Natural killer cell treated with Interleukin-12 subunit alpha and Interleukin-12 subunit beta and Interleukin-15 and Interleukin-18, amount 100 ng/mL, for 72 hours (primary cell): ENCODE results near the gene METTL16. TPM values are rescaled to one million over a fixed set of nuclear protein-coding genes. Genes with fewer than 3 reads are reported as not detected.
"Not testable (repeated sequence)": the region's sequence is repeated elsewhere in the genome, so short reads cannot be mapped to it uniquely, and the experiment has no call there.

Source experiments
- ATAC-seq, 2 donors: fragments of 150-1000 bp; cut with Tn5 transposase in 1 of 2; sonication (Bioruptor Pico), chemical (Tn5 transposase) in 1 of 2; 2 replicates each; pipeline ENCODE4 v1.10.0; 2021
- DNase-seq: peaks from one replicate; pipeline ENCODE4 v3.0.0; 2022; ENCODE audit warnings: low spot score
- H3K27ac Mint-ChIP-seq, 2 donors: 1 replicate in 1 of 2; 2 replicates in 1 of 2; pipeline ENCODE4 v1.8.0; 2022; ENCODE audit warnings: mixed read lengths in 2 of 2, mild to moderate bottlenecking in 1 of 2, moderate library complexity in 1 of 2
- H3K27me3 Mint-ChIP-seq, 2 donors: 1 replicate in 1 of 2; 2 replicates in 1 of 2; pipeline ENCODE4 v1.8.0; 2022; ENCODE audit warnings: mixed read lengths in 2 of 2
- H3K36me3 Mint-ChIP-seq: one replicate; pipeline ENCODE4 v1.8.0; 2022; ENCODE audit warnings: mixed read lengths
- H3K4me1 Mint-ChIP-seq, 2 donors: 1 replicate in 1 of 2; 2 replicates in 1 of 2; pipeline ENCODE4 v1.8.0; 2022; ENCODE audit warnings: low read depth in 2 of 2, mixed read lengths in 2 of 2, mild to moderate bottlenecking in 1 of 2
- H3K4me3 Mint-ChIP-seq: one replicate; pipeline ENCODE4 v1.8.0; 2022; ENCODE audit warnings: mixed read lengths
- H3K9me3 Mint-ChIP-seq: 2 replicates; pipeline ENCODE4 v1.8.0; 2022; ENCODE audit warnings: mixed read lengths
- total RNA-seq, 2 donors: library from RNA; stranded (reverse); gene quantifications; one replicate each; pipeline ENCODE4 v1.2.3, GENCODE V29; 2022

METTL16 gene
- total RNA-seq, 2 donors from 2014 or later = 29.7 to 53.8 TPM

- ATAC-seq = not testable (repeated sequence)
These were observed 10.2 kb upstream of the METTL16 start for GRCh38 chr17:2521775-2522410.

GRCh38 chr17:2521257-2521656 lies 9.6 kb upstream of the METTL16 start:
- Mint-ChIP-seq H3K27ac (no peak overlapping the region), H3K4me1 (no peaks in the 10 kb centered on the region), H3K4me3 (no peak overlapping the region), H3K9me3 (no peaks in the 10 kb centered on the region), H3K36me3 (no peaks in the 10 kb centered on the region), H3K27me3 (peaks cover 0 to 2% of the 10 kb centered on the region in 2 donors)
- DNase-seq (no peak), ATAC-seq (no peak)

More at GRCh38 chr17:2521775-2522410, 10.2 kb upstream of the METTL16 start:
- H3K27me3 Mint-ChIP-seq, H3K9me3 Mint-ChIP-seq, H3K27ac Mint-ChIP-seq, H3K4me3 Mint-ChIP-seq, DNase-seq, H3K36me3 Mint-ChIP-seq, H3K4me1 Mint-ChIP-seq: not testable (repeated sequence)

GRCh38 chr17:2517539-2517938 lies 5.9 kb upstream of the METTL16 start:
- DNase-seq (no peak), ATAC-seq (no peak)
- H3K4me3 Mint-ChIP-seq = no peak overlapping the region
- no peaks in the 10 kb centered on the region for H3K9me3 Mint-ChIP-seq
- peaks cover 0 to 2% of the 10 kb centered on the region in 2 donors for H3K27me3 Mint-ChIP-seq
- H3K4me1 Mint-ChIP-seq = no peaks in the 10 kb centered on the region
- H3K36me3 Mint-ChIP-seq = no peaks in the 10 kb centered on the region
- no peak overlapping the region for H3K27ac Mint-ChIP-seq

- H3K4me3 Mint-ChIP-seq = no peak overlapping the region
- DNase-seq = no peak
- H3K36me3 Mint-ChIP-seq = peaks cover 10% of the 10 kb centered on the region
- no peaks in the 10 kb centered on the region for H3K9me3 Mint-ChIP-seq
- ATAC-seq = no peak
- no peak overlapping the region for H3K27ac Mint-ChIP-seq
- H3K4me1 Mint-ChIP-seq = peaks cover 9 to 11% of the 10 kb centered on the region in 2 donors
- no peaks in the 10 kb centered on the region for H3K27me3 Mint-ChIP-seq
These were observed 588 bp downstream of the METTL16 start for GRCh38 chr17:2511138-2511461.

GRCh38 chr17:2510559-2510958 lies 1.1 kb downstream of the METTL16 start:
- Mint-ChIP-seq H3K4me3 (no peak overlapping the region), H3K4me1 (peaks cover 14 to 16% of the 10 kb centered on the region in 2 donors), H3K9me3 (no peaks in the 10 kb centered on the region), H3K27ac (no peak overlapping the region), H3K36me3 (peaks cover 10% of the 10 kb centered on the region), H3K27me3 (no peaks in the 10 kb centered on the region)
- ATAC-seq = no peak
- no peak for DNase-seq

DNA sequence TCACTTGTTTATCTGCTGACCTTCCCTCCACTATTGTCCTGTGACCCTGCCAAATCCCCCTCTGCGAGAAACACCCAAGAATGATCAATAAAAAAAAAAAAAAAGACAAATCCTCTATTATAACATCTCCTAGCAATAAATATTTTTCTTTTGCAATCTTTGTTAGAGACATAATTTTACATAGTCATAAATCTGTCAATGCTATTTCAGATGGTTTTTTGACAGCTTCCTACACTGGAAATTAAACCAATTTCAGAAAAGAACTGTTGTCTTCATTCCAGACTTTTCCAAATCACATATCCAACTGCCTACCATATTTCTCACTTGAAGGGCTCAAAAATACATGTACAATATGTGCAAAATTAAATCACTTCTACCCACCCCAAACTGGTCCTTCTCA lies 3.7 kb downstream of the METTL16 start:
- no peak for ATAC-seq
- no peak overlapping the region for H3K27ac Mint-ChIP-seq
- peaks cover 18 to 23% of the 10 kb centered on the region in 2 donors for H3K4me1 Mint-ChIP-seq
- no peak overlapping the region for H3K4me3 Mint-ChIP-seq
- peaks cover 10% of the 10 kb centered on the region for H3K36me3 Mint-ChIP-seq
- no peaks in the 10 kb centered on the region for H3K27me3 Mint-ChIP-seq
- DNase-seq = no peak
- H3K9me3 Mint-ChIP-seq = no peaks in the 10 kb centered on the region

DNA sequence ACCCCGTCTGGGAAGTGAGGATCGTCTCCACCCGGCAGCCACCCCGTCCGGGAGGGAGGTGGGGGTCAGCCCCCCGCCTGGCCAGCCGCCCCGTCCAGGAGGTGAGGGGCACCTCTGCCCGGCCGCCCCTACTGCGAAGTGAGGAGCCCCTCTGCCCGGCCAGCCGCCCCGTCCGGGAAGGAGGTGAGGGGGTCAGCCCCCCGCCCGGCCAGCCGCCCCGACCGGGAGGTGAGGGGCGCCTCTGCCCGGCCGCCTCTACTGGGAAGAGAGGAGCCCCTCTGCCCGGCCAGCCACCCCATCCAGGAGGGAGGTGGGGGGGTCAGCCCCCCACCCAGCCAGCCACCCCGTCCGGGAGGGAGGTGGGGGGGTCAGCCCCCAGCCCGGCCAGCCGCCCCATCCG lies 4.7 kb downstream of the METTL16 start:
- not testable (repeated sequence) for H3K9me3 Mint-ChIP-seq, ATAC-seq, H3K27ac Mint-ChIP-seq, DNase-seq, H3K27me3 Mint-ChIP-seq, H3K36me3 Mint-ChIP-seq, H3K4me3 Mint-ChIP-seq
- H3K4me1 Mint-ChIP-seq = peaks cover 23 to 25% of the 10 kb centered on the region in 2 donors

- Mint-ChIP-seq H3K4me1 (peaks cover 23 to 27% of the 10 kb centered on the region in 2 donors), H3K27me3 (no peaks in the 10 kb centered on the region), H3K27ac (no peak overlapping the region), H3K9me3 (no peaks in the 10 kb centered on the region), H3K36me3 (peaks cover 11% of the 10 kb centered on the region), H3K4me3 (no peak overlapping the region)
- DNase-seq = no peak
- no peak for ATAC-seq
These were observed 8.1 kb downstream of the METTL16 start for GRCh38 chr17:2503627-2504026.

GRCh38 chr17:2502871-2503580 lies 8.7 kb downstream of the METTL16 start:
- no peak for DNase-seq
- Mint-ChIP-seq H3K9me3 (no peaks in the 10 kb centered on the region), H3K4me3 (no peak overlapping the region), H3K36me3 (peaks cover 6% of the 10 kb centered on the region), H3K27ac (no peak overlapping the region), H3K4me1 (peaks cover 18 to 21% of the 10 kb centered on the region in 2 donors), H3K27me3 (no peaks in the 10 kb centered on the region)
- ATAC-seq = no peak

DNA sequence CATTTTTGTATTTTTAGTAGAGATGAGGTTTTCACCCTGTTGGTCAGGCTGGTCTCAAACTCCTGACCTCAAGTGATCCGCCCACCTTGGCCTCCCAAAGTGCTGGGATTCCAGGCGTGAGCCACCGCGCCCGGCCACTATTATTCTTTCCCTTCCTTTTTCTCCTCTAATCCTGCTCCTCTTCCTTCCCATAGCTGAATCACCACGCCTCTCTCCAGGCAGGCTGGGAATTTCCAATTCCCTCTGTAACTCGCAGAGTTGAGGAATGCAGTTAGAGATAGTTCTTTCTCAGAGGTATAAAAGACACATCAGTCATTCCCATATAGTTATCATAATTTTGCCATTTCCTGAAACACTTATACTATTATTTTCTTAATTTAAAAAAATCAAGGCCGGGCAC lies 11.2 kb downstream of the METTL16 start:
- ATAC-seq = no peak
- H3K36me3 Mint-ChIP-seq = peaks cover 6% of the 10 kb centered on the region
- no peaks in the 10 kb centered on the region for H3K27me3 Mint-ChIP-seq

GRCh38 chr17:2489286-2489685 lies 22.4 kb downstream of the METTL16 start:
- not testable (repeated sequence) for H3K27ac Mint-ChIP-seq, H3K36me3 Mint-ChIP-seq

More for the DNA sequence above, 11.2 kb downstream of the METTL16 start:
- Mint-ChIP-seq H3K4me1 (peaks cover 12 to 15% of the 10 kb centered on the region in 2 donors), H3K27ac (no peak overlapping the region), H3K4me3 (no peak overlapping the region), H3K9me3 (no peaks in the 10 kb centered on the region)
- no peak for DNase-seq

GRCh38 chr17:2487306-2487705 lies 24.4 kb downstream of the METTL16 start:
- ATAC-seq (no peak), DNase-seq (no peak)
- no peaks in the 10 kb centered on the region for H3K27me3 Mint-ChIP-seq
- H3K4me1 Mint-ChIP-seq = peaks cover 12 to 14% of the 10 kb centered on the region in 2 donors
- no peak overlapping the region for H3K27ac Mint-ChIP-seq
- H3K36me3 Mint-ChIP-seq = no peaks in the 10 kb centered on the region
- H3K9me3 Mint-ChIP-seq = no peaks in the 10 kb centered on the region
- no peak overlapping the region for H3K4me3 Mint-ChIP-seq

More at GRCh38 chr17:2489286-2489685, 22.4 kb downstream of the METTL16 start:
- not testable (repeated sequence) for DNase-seq, H3K9me3 Mint-ChIP-seq, ATAC-seq, H3K27me3 Mint-ChIP-seq, H3K4me3 Mint-ChIP-seq
- peaks cover 0 to 11% of the 10 kb centered on the region in 2 donors for H3K4me1 Mint-ChIP-seq

- H3K4me3 Mint-ChIP-seq, H3K27ac Mint-ChIP-seq, H3K36me3 Mint-ChIP-seq, H3K9me3 Mint-ChIP-seq, DNase-seq, H3K27me3 Mint-ChIP-seq, ATAC-seq: not testable (repeated sequence)
- peaks cover 17 to 18% of the 10 kb centered on the region in 2 donors for H3K4me1 Mint-ChIP-seq
These were observed 25.0 kb downstream of the METTL16 start for GRCh38 chr17:2486709-2487108.

DNA sequence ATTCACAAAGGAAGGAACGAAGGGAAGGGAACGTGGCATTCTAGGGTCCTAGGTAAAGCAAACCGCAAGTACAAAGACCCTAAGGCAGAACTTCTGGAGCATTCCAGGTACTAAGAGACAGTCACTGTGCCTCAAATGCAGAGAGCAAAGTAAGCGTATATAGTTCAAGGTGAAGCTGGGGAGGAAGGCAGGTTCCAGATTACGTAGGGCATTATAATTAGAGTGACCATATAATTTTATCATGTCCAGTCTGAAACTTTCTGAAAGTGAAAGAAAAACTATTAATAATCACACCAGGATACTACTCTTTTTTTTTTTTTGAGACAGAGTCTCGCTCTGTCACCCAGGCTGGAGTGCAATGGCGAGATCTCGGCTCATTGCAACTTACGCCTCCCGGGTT lies 25.7 kb downstream of the METTL16 start:
- Mint-ChIP-seq H3K36me3 (no peaks in the 10 kb centered on the region), H3K27me3 (no peaks in the 10 kb centered on the region), H3K27ac (no peak overlapping the region), H3K4me3 (no peak overlapping the region), H3K4me1 (peaks cover 17 to 25% of the 10 kb centered on the region in 2 donors), H3K9me3 (no peaks in the 10 kb centered on the region)
- DNase-seq (no peak), ATAC-seq (no peak)
